Measurements from ENCODE around the gene PIK3R6.

PIK3R6 gene

DNA sequence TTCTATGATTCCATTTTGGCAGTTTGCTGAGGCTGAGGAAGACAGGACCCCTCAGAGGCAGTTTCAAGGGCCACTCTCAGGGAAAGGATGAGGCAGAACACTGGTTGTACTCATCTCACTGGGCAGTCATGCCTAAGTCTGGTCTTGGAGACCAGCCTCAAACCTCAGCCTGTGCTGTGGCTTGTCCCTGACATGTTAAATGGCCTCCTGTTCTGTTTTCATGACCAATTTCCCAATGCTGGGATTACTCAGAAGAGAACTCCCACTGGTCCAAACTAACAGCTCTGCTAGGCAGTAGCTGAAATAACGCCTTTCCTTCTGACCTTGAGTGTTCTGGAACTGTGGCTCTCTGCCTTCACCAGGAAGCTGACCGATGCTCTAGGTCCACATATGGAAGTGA, 100.7 kb downstream of the PIK3R6 start:
- POLR2A ChIA-PET, result no interaction called here
- CTCF ChIA-PET, result interaction anchor here (0.8 to 2.7 kb wide), 7 partner anchors 10 to 232 kb away, joined by 3 to 13 read pairs (median 3); no protein-coding TSS in a partner anchor

DNA sequence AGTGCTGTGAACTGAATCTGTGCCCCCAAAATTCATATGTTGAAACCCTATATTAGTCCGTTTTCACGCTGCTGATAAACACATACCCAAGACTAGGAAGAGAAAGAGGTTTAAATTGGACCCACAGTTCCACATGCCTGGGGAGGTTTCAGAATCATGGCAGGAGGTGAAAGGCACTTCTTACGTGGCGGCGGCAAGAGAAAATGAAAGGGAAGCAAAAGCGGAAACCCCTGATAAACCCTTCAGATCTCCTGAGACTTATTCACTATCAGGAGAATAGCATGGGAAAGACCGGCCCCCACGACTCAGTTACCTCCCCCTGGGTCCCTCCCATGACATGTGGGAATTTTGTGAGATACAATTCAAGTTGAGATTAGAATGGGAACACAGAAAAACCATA, 105.5 kb downstream of the PIK3R6 start:
- CTCF ChIA-PET, result interaction anchor here (1.1 kb wide), 1 partner anchor 14 kb away, joined by 3 read pairs; no protein-coding TSS in a partner anchor
- DNase-seq (ENCODE audit: extremely low spot score), result no peak
- POLR2A ChIA-PET, result no interaction called here
- TF ChIP-seq, protein P1, sequence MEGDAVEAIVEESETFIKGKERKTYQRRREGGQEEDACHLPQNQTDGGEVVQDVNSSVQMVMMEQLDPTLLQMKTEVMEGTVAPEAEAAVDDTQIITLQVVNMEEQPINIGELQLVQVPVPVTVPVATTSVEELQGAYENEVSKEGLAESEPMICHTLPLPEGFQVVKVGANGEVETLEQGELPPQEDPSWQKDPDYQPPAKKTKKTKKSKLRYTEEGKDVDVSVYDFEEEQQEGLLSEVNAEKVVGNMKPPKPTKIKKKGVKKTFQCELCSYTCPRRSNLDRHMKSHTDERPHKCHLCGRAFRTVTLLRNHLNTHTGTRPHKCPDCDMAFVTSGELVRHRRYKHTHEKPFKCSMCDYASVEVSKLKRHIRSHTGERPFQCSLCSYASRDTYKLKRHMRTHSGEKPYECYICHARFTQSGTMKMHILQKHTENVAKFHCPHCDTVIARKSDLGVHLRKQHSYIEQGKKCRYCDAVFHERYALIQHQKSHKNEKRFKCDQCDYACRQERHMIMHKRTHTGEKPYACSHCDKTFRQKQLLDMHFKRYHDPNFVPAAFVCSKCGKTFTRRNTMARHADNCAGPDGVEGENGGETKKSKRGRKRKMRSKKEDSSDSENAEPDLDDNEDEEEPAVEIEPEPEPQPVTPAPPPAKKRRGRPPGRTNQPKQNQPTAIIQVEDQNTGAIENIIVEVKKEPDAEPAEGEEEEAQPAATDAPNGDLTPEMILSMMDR (IDR thresholded peaks at IDR 0.05; ENCODE audit: control extremely low read depth, extremely low read depth, low read depth, missing control alignments), result no peak

More for the DNA sequence above, 100.7 kb downstream of the PIK3R6 start:
- TF ChIP-seq, protein P1 (IDR thresholded peaks at IDR 0.05; ENCODE audit: control extremely low read depth, extremely low read depth, low read depth, missing control alignments), result no peak
- DNase-seq (ENCODE audit: extremely low spot score), result no peak

DNA sequence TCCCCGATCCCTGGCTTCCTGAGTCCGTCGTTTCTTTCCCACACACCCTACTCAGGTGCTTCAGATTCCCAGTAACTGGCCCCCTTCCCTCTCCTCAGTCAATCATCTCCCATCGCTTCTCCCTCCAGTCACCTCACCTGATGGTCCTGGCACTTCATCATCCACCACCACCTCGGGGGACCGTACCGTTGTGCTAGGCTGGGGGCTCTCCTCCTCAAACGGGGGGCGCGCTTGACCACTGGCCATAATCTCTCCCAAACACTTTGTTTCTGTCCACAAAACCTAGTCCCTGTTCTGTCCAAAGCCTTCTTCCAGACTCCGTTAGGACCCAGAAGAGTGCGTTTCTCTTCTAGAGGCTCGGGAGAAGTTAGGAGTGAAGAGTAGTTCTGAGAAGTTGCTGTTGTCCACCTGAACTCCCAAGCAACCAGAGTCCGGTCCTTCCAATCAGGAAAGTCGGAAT, 109.3 kb downstream of the PIK3R6 start, which contains the start of gene SPDYE4:
Gene SPDYE4, minus strand, starts transcription at position 410 of the 460 bp plus-strand sequence. Its CDS starts 164 bp downstream, at position 246.
- DNase-seq (ENCODE audit: extremely low spot score), result no peak
- ChIA-PET CTCF (interaction anchor here (2.7 to 6.9 kb wide), 2 partner anchors 12 to 28 kb away, joined by 20 to 45 read pairs; no protein-coding TSS in a partner anchor), POLR2A (no interaction called here)
- TF ChIP-seq, protein P1 (IDR thresholded peaks at IDR 0.05; ENCODE audit: control extremely low read depth, extremely low read depth, low read depth, missing control alignments), result no peak

DNA sequence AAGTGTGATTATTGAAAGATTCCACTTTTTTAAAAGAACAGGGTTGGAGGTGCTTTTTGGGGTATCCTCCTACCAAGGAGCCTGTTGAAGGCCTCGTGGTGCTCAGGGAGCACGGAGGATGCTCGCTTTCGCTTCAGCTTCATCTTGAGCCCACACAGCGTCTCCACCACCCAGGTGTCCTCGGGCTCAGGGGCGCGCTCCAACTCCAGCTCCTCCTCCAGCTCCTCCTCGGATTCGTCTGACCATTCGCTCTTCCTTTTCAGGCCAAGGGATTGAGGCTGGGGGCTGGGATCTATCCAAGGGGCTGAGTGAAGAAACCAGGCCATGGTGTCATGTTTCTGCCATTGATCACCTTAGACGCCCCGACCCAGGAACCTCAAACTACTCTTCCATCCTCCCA, 110.3 kb downstream of the PIK3R6 start:
- ChIA-PET CTCF (interaction anchor here (0.9 to 6.9 kb wide), 9 partner anchors 9 to 156 kb away, joined by 3 to 45 read pairs (median 3); no protein-coding TSS in a partner anchor), POLR2A (interaction anchor here (0.6 kb wide), 1 partner anchor 23 kb away, joined by 3 read pairs; no protein-coding TSS in a partner anchor)
- TF ChIP-seq, protein P1 (IDR thresholded peaks at IDR 0.05; ENCODE audit: control extremely low read depth, extremely low read depth, low read depth, missing control alignments), result no peak
- no peak for DNase-seq (ENCODE audit: extremely low spot score)

DNA sequence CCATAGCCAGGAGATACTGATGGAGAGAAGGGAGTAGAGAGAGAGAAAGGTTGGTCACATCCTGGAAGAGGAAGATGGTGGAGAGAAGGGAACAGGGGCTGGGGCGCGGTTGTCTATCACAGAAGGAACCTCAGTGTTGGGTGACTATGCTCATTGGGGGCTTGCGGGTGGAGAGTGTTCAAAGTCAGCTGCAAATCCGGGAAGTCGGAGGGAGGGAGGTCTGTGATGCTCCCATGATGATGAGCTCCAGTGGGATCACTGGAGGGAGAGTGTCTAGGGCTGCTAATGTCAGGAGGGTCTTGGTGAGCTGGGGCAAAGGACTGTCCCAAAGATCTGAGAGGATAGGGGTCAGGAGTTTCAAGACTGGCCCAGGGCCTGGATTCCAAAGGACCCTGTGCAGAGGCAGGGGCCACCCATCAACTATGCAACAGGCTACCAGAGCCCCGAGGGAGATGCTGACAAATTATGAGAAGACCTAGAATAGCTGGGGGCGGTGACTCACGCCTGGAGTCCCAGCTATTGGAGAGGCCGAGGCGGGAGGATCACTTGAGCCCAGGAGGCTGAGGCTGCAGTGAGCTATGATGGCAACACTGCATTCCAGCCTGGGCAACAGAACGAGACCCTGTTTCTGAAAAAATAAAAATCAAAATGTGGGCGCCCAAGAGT, 111.8 kb downstream of the PIK3R6 start:
- DNase-seq (ENCODE audit: extremely low spot score), result no peak
- CTCF ChIA-PET, result interaction anchor here (1.0 to 6.9 kb wide), 12 partner anchors 9 to 372 kb away, joined by 3 to 45 read pairs (median 3); no protein-coding TSS in a partner anchor
- TF ChIP-seq, protein P1 (IDR thresholded peaks at IDR 0.05; ENCODE audit: control extremely low read depth, extremely low read depth, low read depth, missing control alignments), result no peak
- POLR2A ChIA-PET, result no interaction called here

DNA sequence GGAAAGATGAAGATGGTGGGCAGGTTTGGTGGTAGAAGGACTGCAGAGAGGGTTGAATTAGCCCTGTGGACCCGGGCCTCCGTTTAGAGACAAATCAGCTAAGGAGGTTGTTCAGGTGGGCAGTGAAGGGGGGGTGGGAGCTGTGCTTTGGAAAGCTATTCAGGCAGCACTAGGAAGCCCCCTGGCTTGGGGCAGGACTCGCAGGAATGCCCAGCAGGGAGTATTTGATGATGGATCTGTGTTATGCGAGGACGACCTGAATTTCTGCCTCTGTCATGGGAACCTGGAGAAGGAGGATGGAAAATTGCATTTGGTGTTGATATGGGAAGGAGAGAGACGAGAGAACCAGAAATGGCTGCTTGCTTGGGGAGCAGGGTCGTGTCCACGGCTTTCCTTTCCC, 112.6 kb downstream of the PIK3R6 start:
- DNase-seq (ENCODE audit: extremely low spot score), result no peak
- POLR2A ChIA-PET, result no interaction called here
- TF ChIP-seq, protein P1 (IDR thresholded peaks at IDR 0.05; ENCODE audit: control extremely low read depth, extremely low read depth, low read depth, missing control alignments), result no peak
- CTCF ChIA-PET, result interaction anchor here (1.7 to 6.9 kb wide), 3 partner anchors 9 to 243 kb away, joined by 9 to 45 read pairs (median 19); no protein-coding TSS in a partner anchor

Measured in GM10248 (cell line).